D341Med (cell line): ENCODE results near the gene SYTL4.

Experiments
- DNase-seq: peaks from one replicate; pipeline ENCODE4 v3.0.0; 2012; ENCODE audit warnings: low spot score

Gene SYTL4

DNA sequence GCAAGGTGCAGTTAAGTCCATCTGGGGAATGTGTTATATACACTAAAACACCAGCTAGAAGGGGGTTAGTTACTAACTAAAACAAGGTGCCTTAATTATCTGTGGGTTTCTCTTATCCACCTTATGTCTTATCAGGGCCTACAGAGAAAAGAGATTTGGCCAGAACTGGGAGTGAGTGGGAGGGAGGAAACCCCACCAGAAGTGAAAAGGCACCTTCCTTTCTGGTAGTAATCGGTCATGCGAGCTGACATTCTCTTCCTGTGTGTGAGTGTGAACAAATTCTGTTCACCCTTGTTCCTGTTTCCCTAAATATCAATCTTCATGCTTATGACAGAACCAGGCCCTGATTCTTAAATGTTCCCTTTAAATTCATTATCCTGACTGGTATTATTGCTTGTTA lies 44.4 kb downstream of the SYTL4 start:
- no peak for DNase-seq

GRCh38 chrX:100687128-100687527 lies 44.8 kb downstream of the SYTL4 start:
- no peak for DNase-seq

GRCh38 chrX:100685997-100686305 lies 46.0 kb downstream of the SYTL4 start:
- no peak for DNase-seq

GRCh38 chrX:100685284-100685996 lies 46.5 kb downstream of the SYTL4 start:
- peak; percentile 57 for DNase-seq

DNA sequence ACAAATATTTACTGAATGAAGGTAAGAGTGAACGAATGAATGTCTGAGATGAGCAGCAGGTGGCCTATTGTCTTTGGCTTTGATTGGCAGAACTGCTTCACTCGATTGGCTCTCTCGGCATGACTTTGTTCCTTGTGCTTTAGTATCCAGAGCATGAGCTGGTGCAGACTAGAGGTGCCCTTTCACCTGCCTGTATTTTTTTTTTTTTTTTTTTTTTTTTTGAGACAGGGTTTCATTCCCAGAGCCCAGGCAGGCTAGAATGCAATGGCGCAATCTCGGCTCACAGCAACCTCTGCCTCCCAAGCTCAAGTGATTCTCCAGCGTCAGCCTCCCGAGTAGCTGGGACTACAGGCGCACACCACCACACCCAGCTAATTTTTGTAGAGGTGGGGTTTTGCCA lies 49.0 kb downstream of the SYTL4 start:
- no peak for DNase-seq

DNA sequence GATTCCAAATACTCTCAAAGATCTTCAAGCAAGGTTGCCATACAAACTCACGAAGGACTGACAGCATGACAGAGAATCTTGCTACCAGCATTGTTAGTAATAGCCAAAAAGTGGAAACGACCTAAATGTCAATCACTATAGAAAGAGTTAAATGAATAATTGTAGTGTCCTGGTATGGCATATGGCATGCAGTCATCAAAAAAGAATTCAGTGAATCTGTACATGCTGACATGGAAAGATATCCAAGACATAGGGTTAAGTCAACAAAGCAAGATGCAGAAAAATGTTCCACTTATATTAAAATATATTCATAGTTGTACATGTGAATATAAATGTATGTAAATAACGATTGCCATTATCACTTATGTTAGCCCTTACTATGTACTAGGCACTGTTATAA lies 50.3 kb downstream of the SYTL4 start:
- no peak for DNase-seq

DNA sequence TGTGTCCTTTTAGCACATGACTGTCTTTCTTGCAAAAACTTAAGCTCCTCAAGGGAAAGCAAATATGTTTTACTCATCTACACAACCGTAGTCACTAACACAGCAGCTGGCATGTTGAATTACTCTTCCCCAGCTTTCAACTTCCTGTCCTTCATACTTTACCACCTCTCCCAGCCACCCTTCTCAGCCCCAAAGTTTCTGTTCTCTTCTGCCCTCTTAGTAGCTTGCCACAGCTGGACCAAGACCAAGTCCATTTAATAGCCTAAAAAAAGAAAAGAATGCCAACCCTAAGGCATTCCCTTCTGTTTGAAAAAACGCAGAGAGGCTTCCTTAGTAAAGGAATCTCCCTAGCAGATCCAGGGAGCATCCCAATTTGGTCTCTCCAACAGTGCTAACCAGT lies 51.2 kb downstream of the SYTL4 start:
- no peak for DNase-seq

- DNase-seq: no peak
Observed at GRCh38 chrX:100677611-100678181, 54.2 kb downstream of the SYTL4 start.

DNA sequence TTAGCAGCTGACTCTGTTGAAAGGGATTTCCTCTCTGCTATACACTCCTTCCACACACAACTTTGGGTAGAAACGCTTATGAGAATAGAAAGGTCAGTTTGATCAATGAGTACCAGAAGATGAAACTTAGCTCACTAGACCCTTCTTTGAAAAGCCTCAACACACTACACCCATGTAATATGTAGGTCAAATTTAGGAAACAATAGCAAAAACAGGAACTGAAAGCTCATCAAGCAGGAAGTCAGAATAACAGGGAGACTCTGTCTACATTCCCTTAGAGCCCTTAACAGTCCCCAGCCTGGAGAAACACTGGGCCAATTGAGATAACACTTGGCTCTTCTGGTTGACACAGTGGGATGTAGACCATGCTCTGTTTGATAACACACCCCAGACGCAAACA lies 57.2 kb downstream of the SYTL4 start:
- DNase-seq: no peak

DNA sequence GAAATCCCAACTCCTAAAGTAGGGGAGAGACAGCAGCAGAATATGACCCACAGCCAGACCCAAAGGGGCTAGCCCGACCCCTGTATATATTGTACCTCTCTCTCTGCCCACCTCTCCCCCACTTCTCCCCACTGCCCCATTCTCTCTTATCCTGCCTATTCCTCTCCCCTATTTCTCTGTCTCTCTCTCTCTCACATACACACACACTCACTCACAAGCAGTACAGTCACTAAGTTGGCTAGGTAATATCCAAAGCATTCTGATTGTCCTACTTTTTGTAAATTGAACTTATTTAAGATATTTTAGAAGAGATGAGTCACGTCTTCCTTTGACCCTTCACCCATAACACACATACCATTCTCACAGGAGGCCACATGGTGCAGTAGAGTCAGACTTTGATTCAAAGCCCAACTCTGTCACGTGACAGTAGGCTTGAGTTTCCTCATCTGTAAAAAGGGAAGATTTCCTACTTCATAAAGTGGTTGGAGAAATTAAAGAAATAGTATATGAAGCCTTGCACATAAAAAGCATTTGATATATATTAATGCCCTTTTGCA lies 58.4 kb downstream of the SYTL4 start:
- no peak for DNase-seq

DNA sequence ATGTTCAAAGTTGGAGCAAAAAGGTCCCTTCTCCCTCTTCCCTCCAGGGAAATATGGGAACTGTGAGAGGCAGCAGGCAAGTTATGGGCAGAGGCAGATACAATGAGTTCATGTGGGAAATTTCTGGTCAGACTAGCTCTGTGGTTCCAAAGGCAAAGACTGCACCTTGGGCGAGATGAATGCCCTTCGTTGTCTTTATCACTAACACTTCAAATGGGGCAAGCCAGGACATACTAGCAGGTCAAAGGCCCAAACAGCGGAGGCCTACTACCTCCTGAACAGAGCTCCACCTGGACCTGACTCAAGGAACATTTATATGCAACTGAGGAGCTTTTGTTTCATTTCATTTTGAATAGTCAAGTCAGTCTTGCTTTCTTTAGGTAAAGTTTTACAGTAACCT lies 59.0 kb downstream of the SYTL4 start:
- DNase-seq: no peak

DNA sequence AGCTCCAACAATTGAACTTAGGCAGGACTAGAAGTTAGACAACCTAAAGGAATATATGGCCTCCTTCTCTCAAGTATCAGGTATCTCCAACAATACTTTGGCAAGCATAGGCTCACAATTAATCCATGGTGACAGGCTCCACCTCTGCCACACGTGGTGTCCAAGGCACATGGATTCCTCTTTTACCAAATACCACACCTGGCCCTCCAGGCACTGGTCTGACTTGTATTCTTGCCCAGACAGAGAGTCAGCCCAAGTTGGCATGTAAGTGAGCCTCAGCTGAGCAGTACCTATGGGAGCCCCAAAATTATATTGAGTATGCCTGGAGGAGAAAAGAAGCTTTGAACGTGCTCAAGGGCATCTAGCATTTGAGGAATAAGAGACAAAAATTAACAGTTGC lies 68.3 kb downstream of the SYTL4 start:
- DNase-seq: no peak

DNA sequence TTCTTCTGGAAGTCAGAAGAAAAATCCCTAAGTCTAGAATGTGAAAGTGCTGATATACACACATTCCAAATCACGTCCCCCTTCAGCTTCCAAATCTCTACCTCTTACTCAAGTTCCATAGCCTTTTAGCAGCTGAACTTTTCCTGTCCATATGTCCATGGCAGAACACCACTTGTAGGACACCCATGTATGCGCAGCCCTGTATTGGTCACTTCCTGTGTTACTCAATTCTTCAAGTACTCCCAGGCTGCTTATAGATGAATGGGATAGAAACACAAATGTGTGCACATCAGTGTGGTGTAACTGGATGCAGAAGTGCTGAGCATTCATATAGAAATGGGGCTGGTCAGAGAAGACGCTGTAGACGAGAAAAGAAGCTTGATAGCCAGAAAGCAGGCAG lies 69.1 kb downstream of the SYTL4 start:
- no peak for DNase-seq

DNA sequence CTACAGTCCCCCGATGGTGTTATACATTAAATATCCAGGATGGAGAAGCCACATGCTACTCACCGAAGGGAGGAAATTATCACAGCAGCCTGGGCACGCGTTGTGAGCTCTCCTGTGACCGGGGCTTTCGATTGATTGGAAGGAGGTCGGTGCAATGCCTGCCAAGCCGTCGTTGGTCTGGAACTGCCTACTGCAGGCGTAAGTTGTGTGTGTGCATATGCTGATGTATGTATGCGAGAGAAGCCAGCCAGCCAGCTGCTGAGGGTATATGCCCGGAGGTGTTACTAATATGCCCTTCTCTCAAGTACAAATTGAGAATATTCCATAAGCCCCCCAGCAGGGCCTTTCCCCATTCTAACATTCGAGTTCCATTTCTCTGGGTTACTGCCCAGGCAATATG lies 69.8 kb downstream of the SYTL4 start:
- no peak for DNase-seq

- DNase-seq: no peak
Observed at GRCh38 chrX:100659431-100660137, 72.3 kb downstream of the SYTL4 start.

DNA sequence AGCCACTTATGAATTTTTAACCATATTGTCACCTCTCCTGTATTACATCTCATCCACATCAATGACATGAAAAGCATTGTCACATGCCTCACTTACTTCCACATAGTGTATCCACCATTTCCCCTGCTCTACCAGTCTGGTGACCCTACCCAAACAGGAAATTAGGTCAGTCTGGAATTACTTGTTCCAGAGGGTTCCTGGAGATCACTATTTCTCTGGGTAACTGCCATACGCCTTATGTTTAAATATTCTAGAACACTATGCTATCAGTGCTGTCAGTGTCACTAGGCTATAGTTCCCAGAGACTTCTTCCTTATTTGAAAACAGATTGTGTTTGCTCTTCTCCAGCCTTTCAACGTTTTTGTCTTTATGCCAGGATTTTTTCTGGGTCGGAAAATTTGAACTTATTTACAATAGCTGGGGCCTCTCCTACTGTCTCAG lies 73.0 kb downstream of the SYTL4 start:
- no peak for DNase-seq

DNA sequence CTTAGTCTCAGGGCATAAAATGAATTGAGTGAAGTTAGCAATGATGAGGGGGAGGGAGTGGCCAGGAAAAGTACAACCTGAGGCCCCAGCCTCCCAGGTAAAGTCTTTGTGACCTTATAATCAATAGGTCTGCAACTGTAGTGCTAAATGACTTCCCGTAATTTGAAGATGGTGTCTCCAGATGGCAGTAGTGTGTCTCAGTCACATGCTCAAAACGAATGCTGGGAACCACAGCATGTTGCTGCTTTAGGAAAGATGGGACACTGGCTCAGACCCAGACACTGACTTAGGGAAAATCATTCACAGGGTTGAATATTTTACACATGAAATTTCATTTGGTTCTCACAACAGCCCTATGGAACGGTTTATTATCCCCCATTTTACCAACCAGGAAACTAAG lies 77.7 kb downstream of the SYTL4 start:
- DNase-seq: peak; percentile 31

GRCh38 chrX:100652266-100652665 lies 79.7 kb downstream of the SYTL4 start:
- no peak for DNase-seq

DNA sequence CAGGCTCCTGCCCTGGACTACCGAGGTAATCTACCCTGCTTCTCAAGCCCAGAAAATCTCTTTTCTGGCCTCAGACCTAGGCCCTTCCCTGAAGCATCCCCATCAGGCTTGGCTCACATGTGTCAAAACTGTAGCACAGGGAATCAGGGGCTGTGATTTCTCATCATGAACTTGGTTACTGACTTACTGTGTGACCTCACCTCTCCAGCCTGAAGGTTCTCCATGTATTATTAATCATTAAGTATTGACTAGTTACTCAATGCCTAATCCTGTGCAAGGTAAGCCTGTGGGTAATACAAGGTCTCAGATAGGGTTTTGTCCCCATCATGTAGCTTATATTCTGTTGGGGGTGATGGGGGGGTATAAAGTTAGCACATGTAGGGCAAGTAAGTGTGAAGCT lies 81.1 kb downstream of the SYTL4 start:
- DNase-seq: no peak

- peak; percentile 27 for DNase-seq
Observed at GRCh38 chrX:100649550-100650356, 82.2 kb downstream of the SYTL4 start.

GRCh38 chrX:100648458-100649417 lies 83.2 kb downstream of the SYTL4 start:
- no peak for DNase-seq
